HCT116 (cell line): Measurements from ENCODE around the gene CENPP. TPM values are rescaled to one million over a fixed set of nuclear protein-coding genes. Genes with fewer than 3 reads are reported as not detected.

ENCODE experiments used
- ATAC-seq: fragments of 200-7000 bp; cut with Tn5 transposase; 2 replicates; pipeline ENCODE4 v1.9.1; 2020; ENCODE audit warnings: mild to moderate bottlenecking, moderate library complexity
- BruUV-seq: library from RNA; stranded (reverse); fragments of 400-500 nt; replicated peaks from 2 replicates; lab custom pipeline; 2021; lab: Mats Ljungman, UMichigan
- CTCF ChIA-PET: fragments of 300-600 bp; sonication (Branson Sonifier 250); formaldehyde crosslinking; loops from one replicate; lab custom pipeline; 2021; ENCODE audit warnings: antibody characterized with exemption; lab: Charles Lee
- POLR2A ChIA-PET: fragments of 300-600, 350-600 bp; sonication (Branson Sonifier 250); formaldehyde crosslinking; loops from one replicate; lab custom pipeline; 2021; ENCODE audit warnings: antibody characterized with exemption; lab: Charles Lee
- RAD21 ChIA-PET, 2 experiments: fragments of 300-600 bp; sonication (Branson Sonifier 250); formaldehyde crosslinking; loops; one replicate each; lab custom pipeline; 2023; ENCODE audit warnings: low total read pairs in 2 of 2; ENCODE audit not compliant: uncharacterized antibody in 2 of 2, unreplicated experiment in 2 of 2, low non-redundant PET in 1 of 2; lab: Charles Lee
- DNase-seq: peaks from one replicate; pipeline ENCODE4 v3.0.0-alpha.2; 2010; ENCODE audit warnings: low read depth, low spot score
- H2AFZ ChIP-seq: fragments of 200-600 bp; shearing (Covaris generic), sonication (generic); 2 replicates; pipeline ENCODE4 v1.6.1; 2017; ENCODE audit warnings: low read depth, mixed run types, mixed read lengths, antibody characterized with exemption, low read length; ENCODE audit not compliant: poor library complexity, severe bottlenecking
- H3K27ac ChIP-seq: 2 replicates; pipeline ENCODE4 v1.5.1; 2012; ENCODE audit warnings: low read depth, low read length
- H3K27me3 ChIP-seq: fragments of 200-600 bp; sonication (generic); 2 replicates; pipeline ENCODE4 v1.6.1; 2016; ENCODE audit warnings: mixed run types, low read length, mixed read lengths; ENCODE audit not compliant: insufficient read depth
- H3K36me3 ChIP-seq, 2 experiments: fragments of 200-500 bp in 1 of 2; fragments of 200-600 bp in 1 of 2; sonication (Bioruptor generic) in 1 of 2; sonication (generic) in 1 of 2; 2 replicates each; pipeline versions ENCODE4 v1.5.1 to v1.6.1; 2014 to 2016; ENCODE audit warnings: low read length in 2 of 2, inconsistent platforms in 1 of 2, mixed read lengths in 1 of 2, mixed run types in 1 of 2; ENCODE audit not compliant: insufficient read depth in 2 of 2, control insufficient read depth in 1 of 2
- H3K4me1 ChIP-seq, 2 experiments: fragments of 200-600 bp in 1 of 2; sonication (generic) in 1 of 2; 2 replicates each; pipeline versions ENCODE4 v1.5.1 to v1.6.1; 2012 to 2017; ENCODE audit warnings: low read length in 2 of 2, inconsistent platforms in 1 of 2, mild to moderate bottlenecking in 1 of 2, mixed read lengths in 1 of 2, mixed run types in 1 of 2, moderate library complexity in 1 of 2; ENCODE audit not compliant: insufficient read depth in 2 of 2, control insufficient read depth in 1 of 2
- H3K4me2 ChIP-seq: fragments of 200-600 bp; sonication (generic); 2 replicates; pipeline ENCODE4 v1.6.1; 2017; ENCODE audit warnings: mixed run types, low read length, mixed read lengths
- H3K4me3 ChIP-seq, 2 experiments: fragments of 200-600 bp in 1 of 2; sonication (generic) in 1 of 2; replicated peaks in 1 of 2; 2 replicates each; pipeline ENCODE4 v1.5.1; 2011 to 2016; ENCODE audit warnings: low read length in 2 of 2, control low read depth in 1 of 2, low read depth in 1 of 2, mild to moderate bottlenecking in 1 of 2, mixed read lengths in 1 of 2, mixed run types in 1 of 2
- H3K79me2 ChIP-seq: fragments of 200-600 bp; sonication (generic); 2 replicates; pipeline ENCODE4 v1.6.1; 2017; ENCODE audit warnings: mild to moderate bottlenecking, mixed run types, low read length, moderate library complexity, mixed read lengths; ENCODE audit not compliant: insufficient read depth
- H3K9ac ChIP-seq: fragments of 200-600 bp; sonication (generic); 2 replicates; pipeline ENCODE4 v1.6.1; 2016; ENCODE audit warnings: low read length, mixed read lengths
- H3K9me2 ChIP-seq: fragments of 200-600 bp; sonication (generic), shearing (Covaris generic); 2 replicates; pipeline ENCODE4 v1.6.1; 2017; ENCODE audit warnings: mixed run types, mild to moderate bottlenecking, moderate library complexity; ENCODE audit not compliant: insufficient read depth
- H3K9me3 ChIP-seq, 2 experiments: fragments of 200-500 bp in 1 of 2; fragments of 200-600 bp in 1 of 2; sonication (Bioruptor generic) in 1 of 2; sonication (generic) in 1 of 2; 2 replicates each; pipeline ENCODE4 v1.6.1; 2014 to 2017; ENCODE audit warnings: low read length in 2 of 2, mixed read lengths in 2 of 2, inconsistent platforms in 1 of 2, low read depth in 1 of 2, mild to moderate bottlenecking in 1 of 2, mixed run types in 1 of 2, moderate library complexity in 1 of 2; ENCODE audit not compliant: control insufficient read depth in 1 of 2, insufficient read depth in 1 of 2
- H4K20me1 ChIP-seq: fragments of 200-600 bp; sonication (generic), shearing (Covaris generic); 2 replicates; pipeline ENCODE4 v1.6.1; 2017; ENCODE audit warnings: mixed run types, mild to moderate bottlenecking, moderate library complexity; ENCODE audit not compliant: insufficient read depth
- EGR1 ChIP-seq: IDR thresholded peaks from 2 replicates; pipeline ENCODE4 v1.6.1; 2012; ENCODE audit warnings: low read depth
- ELF1 ChIP-seq: IDR thresholded peaks from 2 replicates; pipeline ENCODE4 v1.6.1; 2012; ENCODE audit warnings: low read depth, borderline replicate concordance
- EZH2phosphoT487 ChIP-seq: fragments of 200-600 bp; IDR thresholded peaks from 2 replicates; pipeline ENCODE4 v1.6.1; 2018; ENCODE audit warnings: antibody characterized with exemption, borderline replicate concordance
- POLR2A ChIP-seq: IDR thresholded peaks from 2 replicates; pipeline ENCODE4 v1.7.0; 2011; ENCODE audit warnings: borderline replicate concordance; ENCODE audit not compliant: insufficient read depth, insufficient read length; ENCODE audit errors: extremely low read depth
- RAD21 ChIP-seq: IDR thresholded peaks from 2 replicates; pipeline ENCODE4 v1.6.1; 2012; ENCODE audit warnings: low read depth, mild to moderate bottlenecking
- SIN3A ChIP-seq: IDR thresholded peaks from 2 replicates; pipeline ENCODE4 v1.6.1; 2012; ENCODE audit warnings: low read depth
- SRF ChIP-seq: IDR thresholded peaks from 2 replicates; pipeline ENCODE4 v1.6.1; 2012; ENCODE audit warnings: low read depth
- intact Hi-C: fragments of 100-400 bp; cut with micrococcal nuclease; formaldehyde crosslinking; loops from 2 replicates; pipeline ENCODE4 v1.10.0; 2022
- total RNA-seq: library from RNA; stranded (reverse); gene quantifications from one replicate; pipeline ENCODE4 v1.2.1, GENCODE V29; 2021; ENCODE audit not compliant: unreplicated experiment
- TF ChIP-seq, protein P1 (sequence below): IDR thresholded peaks from 2 replicates; pipeline ENCODE4 v1.6.1; 2012
- TF ChIP-seq, protein P2 (sequence below): IDR thresholded peaks from 2 replicates; pipeline ENCODE4 v1.6.1; 2012; ENCODE audit warnings: low read depth
- TF ChIP-seq, protein P3 (sequence below): IDR thresholded peaks from 2 replicates; pipeline ENCODE4 v1.6.1; 2012

CENPP gene
- total RNA-seq, 1 experiment from 2014 or later, result 7.0 TPM

DNA sequence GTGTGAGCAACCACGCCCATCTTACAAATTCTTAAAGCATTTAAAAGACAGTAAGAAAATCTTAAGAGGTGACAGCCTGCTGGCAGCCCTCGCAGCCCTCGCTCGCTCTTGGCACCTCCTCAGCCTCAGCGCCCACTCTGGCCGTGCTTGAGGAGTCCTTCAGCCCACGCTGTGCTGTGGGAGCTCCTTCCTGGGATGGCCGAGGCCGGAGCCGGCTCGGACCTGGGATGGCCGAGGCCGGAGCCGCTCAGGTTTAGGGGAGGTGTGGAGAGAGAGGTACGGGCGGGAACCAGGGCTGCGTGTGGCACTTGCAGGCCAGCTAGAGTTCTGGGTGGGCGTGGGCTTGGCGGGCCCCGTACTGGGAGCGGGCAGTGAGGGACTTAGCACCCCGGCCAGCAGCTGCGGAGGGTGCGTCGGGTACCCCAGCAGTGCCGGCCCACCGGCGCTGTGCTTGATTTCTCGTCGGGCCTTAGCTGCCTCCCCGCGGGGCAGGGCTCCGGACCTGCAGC is 219.3 kb downstream of the CENPP start:
- Histone ChIP-seq H3K9me2 (no peaks in the 10 kb centered on the region), H3K4me1 (no peaks in the 10 kb centered on the region), H3K4me3 (no peak overlapping the region), H3K27me3 (no peaks in the 10 kb centered on the region), H3K9me3 (no peaks in the 10 kb centered on the region), H3K36me3 (no peaks in the 10 kb centered on the region), H3K27ac (no peak overlapping the region), H4K20me1 (no peaks in the 10 kb centered on the region), H3K4me2 (no peak overlapping the region), H2AFZ (no peak overlapping the region), H3K79me2 (no peaks in the 10 kb centered on the region), H3K9ac (no peak overlapping the region)
- BruUV-seq, result no TSS peak
- intact Hi-C loops, result no loop called here
- POLR2A ChIA-PET, result no interaction called here
- ATAC-seq (no peak), DNase-seq (no peak)
- RAD21 ChIA-PET, result no interaction called here
- CTCF ChIA-PET, result no interaction called here
- TF ChIP-seq SIN3A (no peak), SRF (no peak), EZH2phosphoT487 (no peak), EGR1 (no peak), ELF1 (no peak), POLR2A (no peak), RAD21 (no peak)
- TF ChIP-seq, protein P1, sequence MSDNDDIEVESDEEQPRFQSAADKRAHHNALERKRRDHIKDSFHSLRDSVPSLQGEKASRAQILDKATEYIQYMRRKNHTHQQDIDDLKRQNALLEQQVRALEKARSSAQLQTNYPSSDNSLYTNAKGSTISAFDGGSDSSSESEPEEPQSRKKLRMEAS, result no peak
- TF ChIP-seq, protein P2, sequence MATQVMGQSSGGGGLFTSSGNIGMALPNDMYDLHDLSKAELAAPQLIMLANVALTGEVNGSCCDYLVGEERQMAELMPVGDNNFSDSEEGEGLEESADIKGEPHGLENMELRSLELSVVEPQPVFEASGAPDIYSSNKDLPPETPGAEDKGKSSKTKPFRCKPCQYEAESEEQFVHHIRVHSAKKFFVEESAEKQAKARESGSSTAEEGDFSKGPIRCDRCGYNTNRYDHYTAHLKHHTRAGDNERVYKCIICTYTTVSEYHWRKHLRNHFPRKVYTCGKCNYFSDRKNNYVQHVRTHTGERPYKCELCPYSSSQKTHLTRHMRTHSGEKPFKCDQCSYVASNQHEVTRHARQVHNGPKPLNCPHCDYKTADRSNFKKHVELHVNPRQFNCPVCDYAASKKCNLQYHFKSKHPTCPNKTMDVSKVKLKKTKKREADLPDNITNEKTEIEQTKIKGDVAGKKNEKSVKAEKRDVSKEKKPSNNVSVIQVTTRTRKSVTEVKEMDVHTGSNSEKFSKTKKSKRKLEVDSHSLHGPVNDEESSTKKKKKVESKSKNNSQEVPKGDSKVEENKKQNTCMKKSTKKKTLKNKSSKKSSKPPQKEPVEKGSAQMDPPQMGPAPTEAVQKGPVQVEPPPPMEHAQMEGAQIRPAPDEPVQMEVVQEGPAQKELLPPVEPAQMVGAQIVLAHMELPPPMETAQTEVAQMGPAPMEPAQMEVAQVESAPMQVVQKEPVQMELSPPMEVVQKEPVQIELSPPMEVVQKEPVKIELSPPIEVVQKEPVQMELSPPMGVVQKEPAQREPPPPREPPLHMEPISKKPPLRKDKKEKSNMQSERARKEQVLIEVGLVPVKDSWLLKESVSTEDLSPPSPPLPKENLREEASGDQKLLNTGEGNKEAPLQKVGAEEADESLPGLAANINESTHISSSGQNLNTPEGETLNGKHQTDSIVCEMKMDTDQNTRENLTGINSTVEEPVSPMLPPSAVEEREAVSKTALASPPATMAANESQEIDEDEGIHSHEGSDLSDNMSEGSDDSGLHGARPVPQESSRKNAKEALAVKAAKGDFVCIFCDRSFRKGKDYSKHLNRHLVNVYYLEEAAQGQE, result no peak
- TF ChIP-seq, protein P3, sequence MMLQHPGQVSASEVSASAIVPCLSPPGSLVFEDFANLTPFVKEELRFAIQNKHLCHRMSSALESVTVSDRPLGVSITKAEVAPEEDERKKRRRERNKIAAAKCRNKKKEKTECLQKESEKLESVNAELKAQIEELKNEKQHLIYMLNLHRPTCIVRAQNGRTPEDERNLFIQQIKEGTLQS, result no peak
